Ishikawa (cell line): ENCODE results near the gene F9.

ENCODE experiments used
- CEBPB ChIP-seq: IDR thresholded peaks from 2 replicates; pipeline ENCODE4 v1.6.1; 2012
- CREB1 ChIP-seq: IDR thresholded peaks from 2 replicates; pipeline ENCODE4 v1.6.1; 2012; ENCODE audit warnings: low read depth
- EGR1 ChIP-seq: IDR thresholded peaks from 2 replicates; pipeline ENCODE4 v1.6.1; 2012
- EP300 ChIP-seq: IDR thresholded peaks from 2 replicates; pipeline ENCODE4 v1.6.1; 2012; ENCODE audit warnings: borderline replicate concordance
- FOXM1 ChIP-seq: IDR thresholded peaks from 2 replicates; pipeline ENCODE4 v1.6.1; 2012; ENCODE audit warnings: low read depth, borderline replicate concordance
- NFIC ChIP-seq: IDR thresholded peaks from 2 replicates; pipeline ENCODE4 v1.6.1; 2012
- RAD21 ChIP-seq: IDR thresholded peaks from 2 replicates; pipeline ENCODE4 v1.6.1; 2012; ENCODE audit warnings: low read depth
- TAF1 ChIP-seq: IDR thresholded peaks from 2 replicates; pipeline ENCODE4 v1.6.1; 2012; ENCODE audit warnings: low read depth, mild to moderate bottlenecking
- TCF12 ChIP-seq: IDR thresholded peaks from 2 replicates; pipeline ENCODE4 v1.6.1; 2012; ENCODE audit warnings: low read depth
- TEAD4 ChIP-seq: IDR thresholded peaks from 2 replicates; pipeline ENCODE4 v1.6.1; 2012
- USF1 ChIP-seq: IDR thresholded peaks from 2 replicates; pipeline ENCODE4 v1.6.1; 2012
- YY1 ChIP-seq: IDR thresholded peaks from 2 replicates; pipeline ENCODE4 v1.6.1; 2012; ENCODE audit warnings: low read depth
- ZBTB7A ChIP-seq: IDR thresholded peaks from 2 replicates; pipeline ENCODE4 v1.6.1; 2012; ENCODE audit warnings: low read depth
- TF ChIP-seq, protein P1 (sequence below): IDR thresholded peaks from 2 replicates; pipeline ENCODE4 v1.6.1; 2012; ENCODE audit warnings: low read depth, mild to moderate bottlenecking
- TF ChIP-seq, protein P2 (sequence below): IDR thresholded peaks from 2 replicates; pipeline ENCODE4 v1.6.1; 2012

Gene F9

GRCh38 chrX:139544591-139544990 lies 14.1 kb downstream of the F9 start:
- TF ChIP-seq NFIC (no peak), CEBPB (no peak), YY1 (no peak), EP300 (no peak)

DNA sequence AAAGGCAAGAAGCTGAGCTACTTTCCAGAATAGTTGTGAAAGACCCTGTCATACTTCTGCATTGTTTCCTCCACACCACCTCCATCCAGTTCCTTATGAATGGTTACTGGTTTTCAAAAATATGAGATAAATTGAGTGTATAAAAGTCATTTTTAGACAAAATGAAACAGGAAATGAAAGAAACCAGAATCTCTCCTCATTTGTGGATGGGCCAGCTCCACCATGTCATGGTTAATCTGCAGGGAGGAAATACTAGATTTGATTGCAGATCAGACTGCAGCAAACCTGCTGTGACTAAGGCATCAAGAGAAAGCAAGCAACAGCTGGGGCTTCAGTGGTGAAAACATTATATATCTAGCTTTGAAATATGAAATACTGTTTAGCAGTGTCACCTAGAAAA lies 23.8 kb downstream of the F9 start:
- TF ChIP-seq CEBPB (no peak), EP300 (no peak), TAF1 (no peak), ZBTB7A (no peak), CREB1 (no peak), RAD21 (no peak), TEAD4 (no peak), FOXM1 (no peak), YY1 (no peak), NFIC (no peak), USF1 (no peak), TCF12 (no peak), EGR1 (no peak)
- TF ChIP-seq, protein P1, sequence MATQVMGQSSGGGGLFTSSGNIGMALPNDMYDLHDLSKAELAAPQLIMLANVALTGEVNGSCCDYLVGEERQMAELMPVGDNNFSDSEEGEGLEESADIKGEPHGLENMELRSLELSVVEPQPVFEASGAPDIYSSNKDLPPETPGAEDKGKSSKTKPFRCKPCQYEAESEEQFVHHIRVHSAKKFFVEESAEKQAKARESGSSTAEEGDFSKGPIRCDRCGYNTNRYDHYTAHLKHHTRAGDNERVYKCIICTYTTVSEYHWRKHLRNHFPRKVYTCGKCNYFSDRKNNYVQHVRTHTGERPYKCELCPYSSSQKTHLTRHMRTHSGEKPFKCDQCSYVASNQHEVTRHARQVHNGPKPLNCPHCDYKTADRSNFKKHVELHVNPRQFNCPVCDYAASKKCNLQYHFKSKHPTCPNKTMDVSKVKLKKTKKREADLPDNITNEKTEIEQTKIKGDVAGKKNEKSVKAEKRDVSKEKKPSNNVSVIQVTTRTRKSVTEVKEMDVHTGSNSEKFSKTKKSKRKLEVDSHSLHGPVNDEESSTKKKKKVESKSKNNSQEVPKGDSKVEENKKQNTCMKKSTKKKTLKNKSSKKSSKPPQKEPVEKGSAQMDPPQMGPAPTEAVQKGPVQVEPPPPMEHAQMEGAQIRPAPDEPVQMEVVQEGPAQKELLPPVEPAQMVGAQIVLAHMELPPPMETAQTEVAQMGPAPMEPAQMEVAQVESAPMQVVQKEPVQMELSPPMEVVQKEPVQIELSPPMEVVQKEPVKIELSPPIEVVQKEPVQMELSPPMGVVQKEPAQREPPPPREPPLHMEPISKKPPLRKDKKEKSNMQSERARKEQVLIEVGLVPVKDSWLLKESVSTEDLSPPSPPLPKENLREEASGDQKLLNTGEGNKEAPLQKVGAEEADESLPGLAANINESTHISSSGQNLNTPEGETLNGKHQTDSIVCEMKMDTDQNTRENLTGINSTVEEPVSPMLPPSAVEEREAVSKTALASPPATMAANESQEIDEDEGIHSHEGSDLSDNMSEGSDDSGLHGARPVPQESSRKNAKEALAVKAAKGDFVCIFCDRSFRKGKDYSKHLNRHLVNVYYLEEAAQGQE: no peak
- TF ChIP-seq, protein P2, sequence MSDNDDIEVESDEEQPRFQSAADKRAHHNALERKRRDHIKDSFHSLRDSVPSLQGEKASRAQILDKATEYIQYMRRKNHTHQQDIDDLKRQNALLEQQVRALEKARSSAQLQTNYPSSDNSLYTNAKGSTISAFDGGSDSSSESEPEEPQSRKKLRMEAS: no peak

- TF ChIP-seq RAD21 (no peak), ZBTB7A (no peak), CEBPB (no peak), YY1 (no peak), FOXM1 (no peak), EGR1 (no peak), NFIC (no peak), USF1 (no peak), TEAD4 (no peak), EP300 (no peak)
- TF ChIP-seq, protein P1: no peak
- TF ChIP-seq, protein P2: no peak
Measured at GRCh38 chrX:139554991-139555675, 24.6 kb downstream of the F9 start.

DNA sequence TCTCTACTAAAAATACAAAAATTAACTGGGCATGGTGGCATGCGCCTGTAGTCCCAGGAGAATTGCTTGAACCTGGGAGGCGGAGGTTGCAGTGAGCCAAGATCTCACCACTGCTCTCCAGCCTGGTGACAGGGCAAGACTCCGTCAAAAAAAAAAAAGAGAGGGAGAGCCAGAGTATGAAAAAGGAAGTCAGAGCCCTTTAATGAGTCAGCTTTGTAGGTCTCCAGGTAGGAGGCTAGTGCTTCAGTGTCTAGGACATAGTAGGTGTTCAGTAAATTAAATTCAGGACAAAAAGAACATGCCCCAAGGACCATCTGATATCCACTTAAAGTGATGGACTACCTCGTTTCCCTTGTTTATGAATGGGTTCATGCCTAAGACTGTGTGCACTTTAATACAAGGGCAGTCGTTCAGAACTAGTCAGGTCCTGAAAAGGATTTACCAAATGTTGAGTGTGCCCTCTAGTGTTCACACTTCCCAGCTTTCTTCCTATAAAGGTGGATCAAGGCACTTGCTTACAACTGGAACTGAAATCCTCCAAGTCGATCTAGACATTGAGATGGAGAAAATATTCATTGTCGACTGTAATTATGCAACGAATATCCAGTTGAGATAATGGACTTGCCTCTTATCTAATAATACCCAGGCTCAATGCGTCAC lies 29.0 kb downstream of the F9 start:
- TF ChIP-seq EP300: no peak
- peak; percentile 57 for TF ChIP-seq RAD21
- TF ChIP-seq, protein P2: no peak
- no peak for TF ChIP-seq ZBTB7A
- no peak for TF ChIP-seq CREB1
- TF ChIP-seq TEAD4: no peak

- TF ChIP-seq EGR1: no peak
- no peak for TF ChIP-seq USF1
- TF ChIP-seq TEAD4: no peak
- TF ChIP-seq ZBTB7A: no peak
- no peak for TF ChIP-seq EP300
- no peak for TF ChIP-seq TAF1
- TF ChIP-seq NFIC: no peak
- TF ChIP-seq CREB1: no peak
Measured at GRCh38 chrX:139560221-139560620, 29.7 kb downstream of the F9 start.
